GM21360 (cell line): ENCODE measurements around the gene SCARB1.

Experiments
- ATAC-seq: cut with Tn5 transposase; IDR thresholded peaks from one replicate; pipeline ENCODE4 v1.9.1; 2021; ENCODE audit warnings: mild to moderate bottlenecking, moderate library complexity; ENCODE audit not compliant: unreplicated experiment

The SCARB1 gene

DNA sequence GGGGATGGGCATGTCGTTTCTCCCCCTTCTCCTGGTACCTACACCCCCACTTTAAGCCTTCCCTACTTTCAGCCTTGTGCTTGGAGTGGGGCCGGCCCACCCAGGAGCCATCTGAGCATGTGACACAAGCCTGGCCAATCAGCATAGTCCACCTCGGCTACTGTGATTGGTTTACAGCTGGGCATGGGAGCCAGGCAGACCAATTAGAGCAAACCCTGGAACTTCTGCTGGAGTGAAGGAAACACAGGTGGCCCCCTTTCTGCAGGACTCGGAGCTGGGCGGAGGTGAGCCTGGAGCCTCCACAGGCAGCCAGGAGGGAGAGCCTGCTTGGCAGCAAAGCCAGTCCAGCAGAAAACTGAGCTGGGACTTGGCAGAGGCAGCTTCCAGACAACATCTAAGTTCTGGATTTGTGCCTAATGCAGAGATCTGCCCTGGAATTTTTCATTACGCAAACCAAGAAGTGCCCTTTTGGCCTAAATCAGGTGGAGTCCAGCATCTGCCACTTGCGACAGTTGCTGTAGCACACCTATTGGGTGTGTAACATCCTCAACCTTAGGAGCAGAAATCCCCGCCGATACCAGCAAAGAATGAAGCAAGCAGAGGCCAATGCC, 59.5 kb downstream of the SCARB1 start:
- no peak for ATAC-seq

GRCh38 chr12:124802361-124802760, 61.3 kb downstream of the SCARB1 start:
- no peak for ATAC-seq

DNA sequence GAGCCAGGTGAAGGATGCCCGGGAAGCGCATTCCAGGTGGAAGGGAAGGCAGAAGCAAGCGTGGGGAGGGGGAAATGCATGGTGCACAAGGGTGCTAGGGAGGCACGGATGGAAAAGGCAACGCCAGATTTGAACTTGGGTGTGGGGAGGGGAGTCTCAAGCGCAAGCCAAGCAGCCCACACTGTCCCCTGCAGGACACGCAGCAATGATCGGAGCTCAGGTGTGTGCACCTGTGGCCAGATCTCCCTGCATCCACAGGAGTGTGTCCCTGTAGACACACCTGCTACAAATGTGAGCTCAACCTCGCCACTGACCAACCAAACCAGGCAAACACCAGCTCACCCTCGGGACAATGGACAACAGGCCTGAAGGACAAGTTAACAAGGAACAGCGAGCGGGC, 63.2 kb downstream of the SCARB1 start:
- no peak for ATAC-seq

DNA sequence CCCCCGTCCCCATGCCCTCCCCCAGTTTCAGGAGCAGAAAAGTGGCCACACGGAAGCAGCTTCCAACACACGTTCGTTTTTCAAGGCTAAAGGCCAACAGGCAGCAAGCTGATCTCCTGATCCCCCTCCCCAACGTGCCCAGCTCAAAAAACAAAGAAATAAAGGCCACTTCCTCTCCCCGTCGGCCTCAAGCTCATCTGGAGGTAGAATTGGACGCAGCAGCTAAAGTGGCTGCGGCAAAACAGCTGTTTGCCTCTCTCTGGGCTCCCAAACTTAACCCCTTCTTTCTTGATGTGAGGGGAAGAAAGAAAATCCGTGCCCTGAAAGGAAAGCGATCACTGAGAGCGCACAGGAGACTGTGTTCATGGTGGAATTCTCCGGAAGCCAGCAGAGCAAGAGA, 66.3 kb downstream of the SCARB1 start:
- no peak for ATAC-seq

DNA sequence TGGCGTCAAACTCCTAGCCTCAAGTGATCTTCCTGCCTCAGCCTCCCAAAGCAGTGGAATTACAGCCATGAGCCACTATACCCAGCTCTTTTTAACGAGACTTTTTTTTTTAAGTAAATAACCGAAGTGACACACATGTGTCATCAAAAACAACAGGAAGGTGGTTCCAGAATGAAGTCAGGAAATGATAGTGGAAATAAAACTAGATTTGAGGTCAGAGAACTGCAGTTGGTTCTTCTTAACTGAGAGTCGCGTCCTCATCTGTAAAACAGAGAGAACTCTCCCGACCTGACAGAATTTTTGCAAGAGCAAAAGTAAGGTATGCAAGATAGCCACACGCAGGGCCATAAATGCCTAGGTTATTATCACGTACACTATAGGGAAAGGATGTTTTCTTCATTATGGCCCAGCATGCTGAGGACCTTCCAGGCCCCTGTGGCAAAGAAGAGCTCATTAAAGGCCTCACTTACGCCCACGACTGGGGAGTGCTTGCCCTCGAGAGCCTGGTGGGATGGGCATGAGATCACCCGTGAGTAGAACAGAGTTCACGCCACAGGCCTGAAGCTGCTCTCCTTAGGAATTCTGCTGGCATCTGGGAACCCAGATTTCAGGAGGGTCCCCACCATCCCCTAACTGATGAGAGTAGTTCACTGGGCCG, 67.2 kb downstream of the SCARB1 start:
- ATAC-seq, result peak; percentile 32

GRCh38 chr12:124795081-124795948, 68.3 kb downstream of the SCARB1 start:
- ATAC-seq, result peak; percentile 64

DNA sequence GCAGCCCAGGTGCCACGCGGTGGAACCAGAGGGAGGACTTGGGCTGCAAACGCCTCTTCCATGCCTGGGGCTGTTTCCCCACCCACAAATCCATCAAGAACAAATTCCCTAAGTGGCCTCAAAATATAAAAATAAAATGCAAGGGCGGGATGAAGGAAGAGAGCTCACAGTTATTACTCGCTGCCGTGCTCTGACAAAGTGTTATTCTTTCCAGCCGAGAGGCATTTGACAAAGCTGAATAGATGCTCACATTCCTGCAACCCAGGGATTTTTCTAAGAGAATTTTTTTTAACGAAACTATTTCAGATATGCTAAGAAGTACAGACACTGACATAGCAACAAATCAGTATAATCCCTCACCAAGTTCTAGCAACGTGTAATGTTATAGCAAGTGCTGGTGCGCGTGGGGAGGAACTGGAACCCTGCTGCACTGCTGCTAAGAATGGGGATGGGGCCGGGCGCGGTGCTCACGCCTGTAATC, 70.7 kb downstream of the SCARB1 start:
- no peak for ATAC-seq

DNA sequence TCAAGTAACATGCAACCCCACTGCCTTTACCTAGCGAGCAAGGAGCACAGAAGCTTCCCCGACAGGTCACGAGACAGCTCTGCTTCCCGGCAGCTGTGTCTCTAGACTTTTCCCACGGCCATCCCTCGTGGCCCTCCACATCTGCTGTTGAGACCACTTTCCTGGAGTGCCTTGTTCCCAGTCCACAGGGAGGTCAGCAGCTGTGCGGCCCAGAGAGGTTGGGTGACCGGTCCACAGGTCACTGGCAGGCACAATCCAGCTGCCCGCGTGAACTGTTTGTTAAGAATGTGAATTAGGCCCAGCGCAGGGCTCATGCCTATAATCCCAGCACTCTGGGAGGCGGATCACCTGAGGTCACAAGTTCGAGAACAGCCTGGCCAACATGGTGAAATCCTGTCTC, 71.5 kb downstream of the SCARB1 start:
- ATAC-seq, result no peak

DNA sequence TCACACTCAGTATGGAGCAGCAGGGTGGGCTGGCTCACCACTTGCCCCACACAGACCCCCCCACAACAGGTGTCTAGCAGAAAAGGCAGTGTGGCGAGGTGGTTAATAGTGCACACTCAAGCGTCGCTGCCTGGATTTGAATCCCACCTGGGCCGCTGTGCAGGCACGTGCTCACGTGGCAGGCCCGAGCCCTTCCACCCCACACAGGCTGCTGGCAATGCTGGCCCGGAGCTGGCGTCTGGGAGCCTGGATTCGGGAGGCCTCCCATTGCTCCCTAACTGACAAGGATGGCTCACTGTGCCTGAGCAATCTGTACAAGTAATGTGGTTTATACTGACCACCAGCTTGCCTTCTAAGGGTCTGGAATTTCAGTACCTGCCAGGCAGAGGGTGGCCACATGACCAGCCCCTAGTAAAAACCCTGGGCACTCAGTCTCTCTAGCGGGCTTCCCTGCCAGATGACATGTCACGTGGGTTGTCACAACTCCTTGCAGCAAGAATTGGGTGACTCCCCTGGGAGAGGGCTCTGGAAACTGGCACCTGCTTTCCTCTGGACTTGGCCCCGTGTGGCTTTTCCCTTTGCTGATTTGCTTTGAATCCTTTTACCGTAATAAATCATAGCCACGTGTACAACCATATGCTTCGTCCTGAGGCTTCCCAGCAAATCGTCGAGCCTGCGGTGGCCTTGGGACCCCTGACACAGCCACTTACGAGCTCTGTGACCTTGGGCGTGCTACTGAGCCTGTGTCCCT, 72.8 kb downstream of the SCARB1 start:
- no peak for ATAC-seq

DNA sequence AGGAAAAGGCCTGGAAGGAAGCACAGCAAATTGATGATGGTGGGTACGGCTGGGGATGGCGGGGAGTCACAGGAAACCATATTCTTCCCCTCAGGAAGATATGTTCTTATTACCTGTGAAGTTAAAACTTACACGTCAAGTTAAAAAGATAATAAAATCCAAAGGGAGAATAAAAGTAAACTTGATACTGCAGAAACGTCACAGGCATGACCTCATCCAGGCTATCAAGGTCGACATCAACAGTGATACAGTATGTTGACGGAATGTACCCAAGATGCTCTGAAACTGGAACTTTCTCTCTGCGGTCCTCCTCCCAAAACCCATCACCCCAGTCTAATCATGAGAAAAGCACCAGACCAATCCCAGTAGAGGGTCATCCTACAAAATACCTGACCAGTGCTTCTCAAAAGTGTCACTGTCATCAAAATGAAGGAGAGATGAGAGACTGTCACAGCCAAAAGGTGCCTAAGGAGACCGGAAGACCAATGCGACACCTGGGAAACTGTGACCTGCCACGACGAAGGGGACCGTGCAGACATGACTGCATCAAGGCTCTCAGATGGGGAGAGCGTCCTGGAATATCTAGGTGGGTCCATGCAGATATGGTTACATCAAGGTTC, 74.6 kb downstream of the SCARB1 start:
- no peak for ATAC-seq

- ATAC-seq, result no peak
Observed at GRCh38 chr12:124786061-124786964, 77.4 kb downstream of the SCARB1 start.

DNA sequence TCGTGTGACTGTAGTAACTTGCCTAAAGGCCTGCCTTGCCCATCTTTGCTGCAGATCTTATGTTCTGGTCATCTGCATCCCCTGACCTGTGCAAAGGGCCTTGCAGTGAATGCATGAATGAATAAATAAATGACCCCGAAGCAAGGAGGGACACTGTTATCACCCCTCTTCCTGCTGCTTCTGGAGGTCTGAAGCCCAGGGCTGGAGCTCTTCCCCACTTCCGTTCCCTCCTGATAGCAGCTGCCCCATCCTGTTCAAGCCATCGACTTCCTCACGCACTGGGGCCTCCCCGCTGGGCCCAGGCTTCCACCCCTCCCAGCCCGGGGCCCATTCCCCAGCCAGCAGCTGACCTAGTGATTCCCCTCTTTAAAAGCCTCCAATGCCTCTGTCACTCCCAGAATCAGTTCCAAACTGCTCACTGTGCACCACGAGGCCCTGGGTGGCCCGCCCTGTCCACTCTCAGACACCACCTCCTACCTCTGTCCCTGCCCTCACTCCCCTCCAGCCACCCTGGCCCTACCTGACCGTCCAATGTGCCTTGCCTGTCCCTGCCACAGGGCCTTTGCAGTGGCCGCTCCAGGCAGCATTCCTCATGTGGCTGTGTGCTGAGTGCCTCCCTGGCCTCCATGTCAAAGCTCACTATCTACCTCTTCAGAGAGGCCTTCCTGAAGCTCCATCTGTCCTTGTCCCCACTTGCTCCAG, 78.6 kb downstream of the SCARB1 start:
- ATAC-seq, result no peak

- no peak for ATAC-seq
Observed at GRCh38 chr12:124783087-124783486, 80.6 kb downstream of the SCARB1 start.

DNA sequence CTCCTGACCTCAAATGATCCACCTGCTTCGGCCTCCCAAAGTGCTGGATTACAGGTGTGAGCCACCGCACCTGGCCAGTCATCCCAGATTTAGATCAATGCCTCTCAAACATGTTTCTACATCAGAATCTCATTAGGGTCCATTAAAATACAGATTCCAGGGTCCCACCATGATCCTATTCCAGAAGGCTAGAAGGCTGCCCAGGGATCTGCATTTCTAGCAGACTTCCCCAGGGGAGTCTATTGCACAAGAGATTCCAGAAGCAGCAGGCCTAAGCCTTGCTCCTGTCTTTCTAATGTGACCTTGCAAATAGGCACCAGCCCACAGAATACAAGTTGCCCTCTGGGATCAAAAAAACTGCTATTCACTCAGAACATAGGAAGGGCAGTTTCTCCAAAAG, 81.5 kb downstream of the SCARB1 start:
- no peak for ATAC-seq

DNA sequence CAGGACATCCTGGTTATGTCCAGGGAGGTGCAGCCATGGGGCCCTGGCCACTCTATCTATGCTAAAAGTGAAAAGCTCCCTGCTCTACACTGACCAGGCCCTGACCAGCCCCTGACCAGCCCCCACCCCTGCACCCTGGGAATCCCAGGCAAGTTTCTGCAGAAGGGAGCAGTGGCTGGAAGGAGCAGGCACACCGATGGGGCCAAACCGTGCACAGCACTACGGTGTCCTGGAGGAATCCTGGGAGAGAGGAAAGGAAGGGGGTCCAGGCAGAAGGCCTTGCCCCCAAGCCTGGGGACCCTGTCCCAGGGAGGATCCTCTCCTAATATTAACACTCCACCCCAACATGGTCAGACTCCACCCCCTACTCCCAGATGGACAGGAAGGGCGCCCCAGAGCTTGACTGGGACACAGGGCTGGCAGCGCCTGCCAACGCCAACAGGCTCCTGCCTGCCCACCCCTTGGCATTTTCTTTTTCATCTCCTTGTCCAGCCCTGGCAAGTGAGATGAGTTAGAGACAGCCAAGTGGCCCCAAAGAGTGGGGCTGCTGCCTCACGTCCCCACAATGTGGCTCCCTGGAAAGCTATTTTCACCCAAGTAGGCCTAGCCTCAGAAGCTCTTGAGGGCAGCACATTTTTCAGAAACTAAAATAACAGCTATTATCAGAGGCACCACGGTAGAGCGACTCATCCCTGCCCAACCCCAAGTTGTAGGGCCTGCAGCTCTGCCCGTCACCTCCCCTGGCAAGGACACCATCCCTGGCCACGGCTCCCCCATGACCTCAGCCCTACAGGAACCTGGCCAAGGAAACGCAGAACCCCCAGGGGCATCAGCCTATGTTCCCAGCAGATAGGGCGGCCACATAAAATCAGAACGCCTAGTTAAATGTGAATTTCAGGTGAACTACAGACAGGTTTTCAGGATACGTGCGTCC, 82.6 kb downstream of the SCARB1 start:
- ATAC-seq, result no peak

DNA sequence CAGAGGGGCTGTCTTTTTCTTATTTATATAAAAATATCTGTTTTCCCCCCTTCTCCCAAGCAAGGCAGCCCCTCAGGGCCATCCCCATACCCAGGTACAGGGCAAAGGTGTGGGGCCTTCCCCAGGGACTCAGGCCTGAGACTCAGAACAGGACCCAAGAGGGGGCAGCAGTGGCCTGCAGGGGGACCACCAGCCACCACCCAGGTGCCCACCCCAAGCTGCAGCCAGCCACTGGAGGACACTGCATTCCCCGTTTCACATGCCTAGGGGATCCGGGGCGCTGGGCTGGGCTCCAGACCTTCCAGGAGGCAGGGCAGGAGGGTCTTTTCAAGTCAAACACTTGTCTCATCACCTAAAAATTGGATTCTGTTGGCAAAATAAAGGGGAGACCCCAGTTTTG, 83.3 kb downstream of the SCARB1 start:
- ATAC-seq, result no peak

GRCh38 chr12:124779161-124780141, 84.2 kb downstream of the SCARB1 start:
- ATAC-seq, result no peak
